NT2/D1 (cell line): ENCODE results near the gene LRMDA.

Experiments used
- YY1 ChIP-seq: IDR thresholded peaks from 2 replicates; pipeline ENCODE4 v1.6.1; 2011; ENCODE audit not compliant: insufficient read length, insufficient read depth
- ZNF274 ChIP-seq: IDR thresholded peaks from 2 replicates; pipeline ENCODE4 v1.6.1; 2011; ENCODE audit warnings: mild to moderate bottlenecking, low read depth, low read length

DNA sequence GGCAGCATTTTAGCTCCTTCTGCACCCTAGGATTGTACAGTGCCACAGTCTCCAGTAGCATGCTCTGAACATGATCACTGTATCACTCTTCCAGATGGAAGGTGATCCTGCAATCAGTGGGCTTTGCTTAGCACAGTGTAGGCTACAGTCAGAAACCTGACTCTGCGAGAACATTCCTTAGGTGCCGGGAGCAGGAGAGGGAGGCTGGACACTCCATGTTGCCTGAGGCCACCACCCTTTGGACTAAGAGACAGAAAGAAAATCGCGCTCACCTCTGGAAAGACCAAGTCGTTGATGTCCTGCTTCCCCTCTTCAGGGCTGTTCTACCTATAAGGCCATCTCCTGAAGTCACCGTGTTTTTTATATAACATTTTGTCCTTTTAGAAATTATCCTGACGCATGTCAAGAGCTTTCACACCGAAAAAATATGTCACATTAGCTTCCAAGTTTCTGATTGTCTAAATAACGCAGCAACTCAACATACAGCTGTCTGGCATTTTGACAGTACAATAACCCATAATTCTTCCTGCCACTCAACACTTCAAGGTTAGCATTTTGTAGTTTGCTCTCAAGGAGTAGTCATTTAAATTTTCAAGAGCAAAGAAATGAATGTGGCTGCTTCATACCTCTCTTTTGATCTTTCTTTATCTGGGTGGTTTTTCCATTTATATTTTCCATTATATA is 563.1 kb downstream of the LRMDA start:
- no peak for TF ChIP-seq YY1
- TF ChIP-seq ZNF274, result no peak
